Left cardiac atrium (tissue), 2 donors: Measurements from ENCODE around the gene OR5B12. TPM values are rescaled to one million over a fixed set of nuclear protein-coding genes. Genes with fewer than 3 reads are reported as not detected.

Source experiments
- total RNA-seq, 2 donors: library from RNA; stranded (reverse); fragmentation: NEBNext Ultra II Directional; extraction: Animal tissue kit (Norgen Biotek cat#: 25700); gene quantifications; one replicate each; pipeline ENCODE4 v1.2.1, GENCODE V29; 2021
- donor health status: DM: no; HTN: yes; CAD: no; lungs with severe emphysema.
- donor health status: DM: yes; HTN: yes; CAD: no.

The OR5B12 gene
- total RNA-seq, 2 donors from 2014 or later: not detected

Other genes with a start within 250 kb of the OR5B12 start
- not detected for gene OR1S2, start 238.1 kb downstream of the OR5B12 start, total RNA-seq
- gene OR1S1, start 229.5 kb downstream of the OR5B12 start, total RNA-seq: not detected
- gene OR10Q1, start 213.3 kb downstream of the OR5B12 start, total RNA-seq: not detected
- gene OR10W1, start 174.0 kb downstream of the OR5B12 start, total RNA-seq: not detected
- not detected for gene OR5B17, start 83.2 kb downstream of the OR5B12 start, total RNA-seq
- gene OR5B3, start 35.4 kb downstream of the OR5B12 start, total RNA-seq: not detected
- not detected for gene OR5B2, start 14.1 kb downstream of the OR5B12 start, total RNA-seq
- not detected for gene OR5B21, start 65.9 kb upstream of the OR5B12 start, total RNA-seq
- gene LPXN, start 133.6 kb upstream of the OR5B12 start, total RNA-seq: 1 to 10 TPM; 5.0 to 6.0 TPM
- gene ZFP91, start 136.8 kb upstream of the OR5B12 start, total RNA-seq: 10 to 100 TPM; 49.8 to 58.6 TPM
- gene CNTF, start 180.4 kb upstream of the OR5B12 start, total RNA-seq: 1 to 10 TPM; 1.2 to 1.5 TPM